GM13976 (cell line): Measurements from ENCODE around the gene PDHX.
A peak's percentile ranks its signal among the peaks of the same experiment; 100 is the strongest.
"Not testable (repeated sequence)": the region's sequence is repeated elsewhere in the genome, so short reads cannot be mapped to it uniquely, and the experiment has no call there.

Experiments
- DNase-seq: peaks from one replicate; pipeline ENCODE4 v3.0.0; 2012; ENCODE audit warnings: low spot score
- in situ Hi-C: fragments of 300-500 bp; cut with MboI; formaldehyde crosslinking; loops from one replicate; pipeline ENCODE4 v1.12.0; 2022; ENCODE audit warnings: low sequenced_read_pairs, mixed read lengths, inconsistent platforms; ENCODE audit not compliant: unreplicated experiment
- TF ChIP-seq, protein P1 (sequence below): IDR thresholded peaks from 2 replicates; pipeline ENCODE4 v1.5.1; 2012; ENCODE audit warnings: borderline replicate concordance, mild to moderate bottlenecking; ENCODE audit not compliant: insufficient read depth; ENCODE audit errors: extremely low read depth, missing control alignments, control extremely low read depth

Gene PDHX

GRCh38 chr11:34886609-34887008 is 29.8 kb upstream of the PDHX start:
- TF ChIP-seq, protein P1, sequence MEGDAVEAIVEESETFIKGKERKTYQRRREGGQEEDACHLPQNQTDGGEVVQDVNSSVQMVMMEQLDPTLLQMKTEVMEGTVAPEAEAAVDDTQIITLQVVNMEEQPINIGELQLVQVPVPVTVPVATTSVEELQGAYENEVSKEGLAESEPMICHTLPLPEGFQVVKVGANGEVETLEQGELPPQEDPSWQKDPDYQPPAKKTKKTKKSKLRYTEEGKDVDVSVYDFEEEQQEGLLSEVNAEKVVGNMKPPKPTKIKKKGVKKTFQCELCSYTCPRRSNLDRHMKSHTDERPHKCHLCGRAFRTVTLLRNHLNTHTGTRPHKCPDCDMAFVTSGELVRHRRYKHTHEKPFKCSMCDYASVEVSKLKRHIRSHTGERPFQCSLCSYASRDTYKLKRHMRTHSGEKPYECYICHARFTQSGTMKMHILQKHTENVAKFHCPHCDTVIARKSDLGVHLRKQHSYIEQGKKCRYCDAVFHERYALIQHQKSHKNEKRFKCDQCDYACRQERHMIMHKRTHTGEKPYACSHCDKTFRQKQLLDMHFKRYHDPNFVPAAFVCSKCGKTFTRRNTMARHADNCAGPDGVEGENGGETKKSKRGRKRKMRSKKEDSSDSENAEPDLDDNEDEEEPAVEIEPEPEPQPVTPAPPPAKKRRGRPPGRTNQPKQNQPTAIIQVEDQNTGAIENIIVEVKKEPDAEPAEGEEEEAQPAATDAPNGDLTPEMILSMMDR: no peak
- DNase-seq: no peak
- in situ Hi-C loops: no loop called here

DNA sequence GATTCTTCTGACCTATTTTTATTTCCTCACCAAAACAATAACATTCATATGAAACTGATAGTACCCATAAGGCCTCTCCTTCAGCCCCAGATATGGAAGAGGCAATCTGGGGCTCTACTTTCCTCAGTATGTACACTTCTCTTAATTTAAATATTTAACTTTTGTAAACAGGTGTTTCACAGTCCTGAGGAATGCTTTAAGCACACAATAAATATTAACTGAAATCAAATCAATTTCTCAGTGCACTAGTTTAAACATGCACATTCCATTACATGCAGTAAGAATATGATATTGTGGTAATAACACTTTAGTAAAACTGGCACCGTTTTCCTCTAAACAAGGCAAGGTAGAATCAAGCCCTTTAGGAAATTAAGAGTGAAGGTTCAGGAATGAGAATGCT is 29.2 kb upstream of the PDHX start:
- TF ChIP-seq, protein P1: no peak
- no peak for DNase-seq
- in situ Hi-C loops: no loop called here

- TF ChIP-seq, protein P1: no peak
- in situ Hi-C loops: no loop called here
- DNase-seq: no peak
Observed at GRCh38 chr11:34890089-34890488, 26.3 kb upstream of the PDHX start.

DNA sequence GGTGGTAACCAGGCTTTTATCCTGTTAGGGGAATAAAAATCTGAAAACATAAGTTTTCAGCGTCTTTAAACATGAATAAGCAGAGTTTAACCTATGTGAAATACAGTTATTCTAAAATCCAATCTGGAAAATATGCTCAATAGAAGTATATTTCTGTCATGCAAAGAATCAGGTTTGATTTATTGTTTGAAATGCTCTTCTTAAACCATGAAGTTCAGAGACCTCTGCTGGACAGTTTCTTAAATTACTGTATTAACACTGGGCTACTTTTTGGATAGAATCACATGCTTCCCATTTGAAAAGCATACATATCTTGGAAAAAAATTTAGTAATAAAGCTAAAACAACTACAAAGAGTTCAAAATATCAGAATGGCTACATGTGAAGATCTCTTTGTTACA is 25.6 kb upstream of the PDHX start:
- in situ Hi-C loops: no loop called here
- DNase-seq: no peak
- TF ChIP-seq, protein P1: peak; percentile 18

- in situ Hi-C loops: no loop called here
- TF ChIP-seq, protein P1: no peak
- no peak for DNase-seq
Observed at GRCh38 chr11:34891611-34892010, 24.8 kb upstream of the PDHX start.

DNA sequence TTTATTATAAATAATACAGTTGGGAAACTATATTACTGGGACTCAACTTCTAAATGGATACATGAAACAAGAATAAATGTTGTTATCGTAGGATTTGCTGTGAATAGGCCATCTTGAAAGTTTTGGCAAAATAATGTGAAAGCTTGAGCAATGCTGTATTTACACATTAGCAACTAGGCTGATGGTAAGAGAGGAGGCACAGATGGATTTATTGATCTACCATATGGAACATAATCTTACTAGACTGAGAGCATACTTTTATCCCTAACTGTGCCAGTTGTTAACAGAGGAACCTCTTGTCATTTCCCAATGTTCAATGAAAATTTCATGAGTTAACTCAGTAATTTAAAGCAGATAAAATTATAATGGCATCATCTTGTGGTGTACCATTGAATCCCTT is 23.0 kb upstream of the PDHX start:
- TF ChIP-seq, protein P1: no peak
- no peak for DNase-seq
- in situ Hi-C loops: no loop called here

DNA sequence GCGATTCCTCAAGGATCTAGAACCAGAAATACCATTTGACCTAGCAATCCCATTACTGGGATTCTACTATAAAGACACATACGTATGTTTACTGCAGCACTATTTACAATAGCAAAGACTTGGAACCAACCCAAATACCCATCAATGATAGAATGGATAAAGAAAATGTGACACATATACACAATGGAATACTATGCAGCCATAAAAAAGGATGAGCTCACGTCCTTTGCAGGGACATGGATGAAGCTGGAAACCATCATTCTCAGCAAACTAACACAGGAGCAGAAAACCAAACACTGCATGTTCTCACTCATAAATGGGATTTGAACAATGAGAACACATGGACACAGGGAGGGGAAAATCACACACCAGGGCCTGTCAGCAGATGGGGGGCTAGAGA is 20.2 kb upstream of the PDHX start:
- in situ Hi-C loops: not testable (repeated sequence)

More for the DNA sequence above, 20.2 kb upstream of the PDHX start:
- DNase-seq: not testable (repeated sequence)
